WTC11 (cell line): ENCODE results near the gene PDE4A. TPM values are rescaled to one million over a fixed set of nuclear protein-coding genes. Genes with fewer than 3 reads are reported as not detected.
A peak's percentile ranks its signal among the peaks of the same experiment; 100 is the strongest.

Experiments used
- ATAC-seq: fragments of 200-7000 bp; cut with Tn5 transposase; 2 replicates; pipeline ENCODE4 v1.10.0; 2021; ENCODE audit warnings: mild to moderate bottlenecking, moderate library complexity
- CTCF ChIA-PET: fragments of 300-600 bp; sonication (Branson Sonifier 250); formaldehyde crosslinking; loops from one replicate; lab custom pipeline; 2021; ENCODE audit warnings: antibody characterized with exemption; lab: Charles Lee
- POLR2A ChIA-PET: fragments of 350-600 bp; sonication (Branson Sonifier 250); formaldehyde crosslinking; loops from one replicate; lab custom pipeline; 2021; ENCODE audit warnings: antibody characterized with exemption; lab: Charles Lee
- DNase-seq: peaks from one replicate; pipeline ENCODE4 v3.0.0; 2021; ENCODE audit warnings: low spot score
- H3K27ac Mint-ChIP-seq: 2 replicates; pipeline ENCODE4 v1.8.0; 2021; ENCODE audit warnings: mixed read lengths
- H3K27me3 Mint-ChIP-seq: 2 replicates; pipeline ENCODE4 v1.8.0; 2021; ENCODE audit warnings: low read depth, mild to moderate bottlenecking, moderate library complexity, mixed read lengths
- H3K36me3 Mint-ChIP-seq: 2 replicates; pipeline ENCODE4 v1.8.0; 2021; ENCODE audit warnings: mixed read lengths
- H3K4me1 Mint-ChIP-seq: 2 replicates; pipeline ENCODE4 v1.8.0; 2022; ENCODE audit warnings: mixed read lengths
- H3K4me3 Mint-ChIP-seq: 2 replicates; pipeline ENCODE4 v1.8.0; 2021; ENCODE audit warnings: mild to moderate bottlenecking, moderate library complexity, mixed read lengths
- H3K9me3 Mint-ChIP-seq: 2 replicates; pipeline ENCODE4 v1.8.0; 2021; ENCODE audit warnings: mixed read lengths
- CREB1 ChIP-seq: sonication (generic); formaldehyde crosslinking; IDR thresholded peaks from 2 replicates; pipeline ENCODE4 v1.8.0; 2023; ENCODE audit warnings: mild to moderate bottlenecking, missing genetic modification reagents
- CTCF ChIP-seq: fragments of 200-600 bp; IDR thresholded peaks from 2 replicates; pipeline ENCODE4 v1.8.0; 2022; ENCODE audit warnings: antibody characterized with exemption
- E2F4 ChIP-seq: sonication (generic); formaldehyde crosslinking; IDR thresholded peaks from 2 replicates; pipeline ENCODE4 v1.8.1; 2022; ENCODE audit warnings: low read depth, mild to moderate bottlenecking, moderate library complexity, missing genetic modification reagents, borderline replicate concordance
- GTF2I ChIP-seq: fragments of 250-450 bp; sonication (Bioruptor Pico); conservative IDR thresholded peaks from 2 replicates; pipeline ENCODE4 v1.4.0; 2021; ENCODE audit warnings: mild to moderate bottlenecking
- IRF1 ChIP-seq: sonication (generic); formaldehyde crosslinking; IDR thresholded peaks from 2 replicates; pipeline ENCODE4 v1.8.0; 2023; ENCODE audit warnings: missing genetic modification reagents
- KAT7 ChIP-seq: sonication (generic); formaldehyde crosslinking; IDR thresholded peaks from 2 replicates; pipeline ENCODE4 v1.8.1; 2023; ENCODE audit warnings: missing genetic modification reagents, mild to moderate bottlenecking, borderline replicate concordance
- MYBL2 ChIP-seq: sonication (generic); formaldehyde crosslinking; IDR thresholded peaks from 2 replicates; pipeline ENCODE4 v1.8.1; 2023; ENCODE audit warnings: mild to moderate bottlenecking, moderate library complexity, missing genetic modification reagents
- NFE2L1 ChIP-seq: sonication (generic); formaldehyde crosslinking; IDR thresholded peaks from 2 replicates; pipeline ENCODE4 v1.8.1; 2023; ENCODE audit warnings: missing genetic modification reagents
- NR1H2 ChIP-seq: sonication (generic); formaldehyde crosslinking; IDR thresholded peaks from 2 replicates; pipeline ENCODE4 v1.9.0; 2021; ENCODE audit warnings: mild to moderate bottlenecking, moderate library complexity, missing genetic modification reagents
- NR3C1 ChIP-seq: sonication (generic); formaldehyde crosslinking; conservative IDR thresholded peaks from 2 replicates; pipeline ENCODE4 v1.8.1; 2023; ENCODE audit warnings: low read depth, mild to moderate bottlenecking, missing genetic modification reagents
- PRDM15 ChIP-seq: sonication (generic); formaldehyde crosslinking; IDR thresholded peaks from 2 replicates; pipeline ENCODE4 v1.8.0; 2022; ENCODE audit warnings: missing genetic modification reagents
- STAT6 ChIP-seq: sonication (generic); formaldehyde crosslinking; conservative IDR thresholded peaks from 2 replicates; pipeline ENCODE4 v1.8.1; 2023; ENCODE audit warnings: mild to moderate bottlenecking, low read depth, missing genetic modification reagents, moderate library complexity
- TCF7 ChIP-seq: sonication (generic); formaldehyde crosslinking; IDR thresholded peaks from 2 replicates; pipeline ENCODE4 v1.8.0; 2022; ENCODE audit warnings: mild to moderate bottlenecking, low read depth, missing genetic modification reagents, moderate library complexity
- TEAD1 ChIP-seq: sonication (generic); formaldehyde crosslinking; IDR thresholded peaks from 2 replicates; pipeline ENCODE4 v1.8.0; 2022; ENCODE audit warnings: mild to moderate bottlenecking, missing genetic modification reagents
- USF1 ChIP-seq: sonication (generic); formaldehyde crosslinking; IDR thresholded peaks from 2 replicates; pipeline ENCODE4 v1.8.0; 2022; ENCODE audit warnings: mild to moderate bottlenecking, missing genetic modification reagents
- ZNF121 ChIP-seq: sonication (generic); formaldehyde crosslinking; IDR thresholded peaks from 2 replicates; pipeline ENCODE4 v1.8.0; 2023; ENCODE audit warnings: missing genetic modification reagents
- ZNF219 ChIP-seq: sonication (generic); formaldehyde crosslinking; IDR thresholded peaks from 2 replicates; pipeline ENCODE4 v1.8.0; 2023; ENCODE audit warnings: missing genetic modification reagents, mild to moderate bottlenecking, borderline replicate concordance
- ZNF232 ChIP-seq: sonication (generic); formaldehyde crosslinking; IDR thresholded peaks from 2 replicates; pipeline ENCODE4 v1.8.0; 2022; ENCODE audit warnings: mild to moderate bottlenecking, missing genetic modification reagents
- ZNF281 ChIP-seq: sonication (generic); formaldehyde crosslinking; IDR thresholded peaks from 2 replicates; pipeline ENCODE4 v1.8.0; 2023; ENCODE audit warnings: mild to moderate bottlenecking, missing genetic modification reagents
- total RNA-seq: library from RNA; stranded (reverse); gene quantifications from 3 replicates; pipeline ENCODE4 v1.2.3, GENCODE V29; 2021

PDE4A gene
- total RNA-seq, 1 experiment from 2014 or later, result 5.9 TPM

GRCh38 chr19:10514211-10515145 lies 94.1 kb downstream of the PDE4A start:
- DNase-seq (peak; percentile 79), ATAC-seq (peak; percentile 58)
- H3K36me3 Mint-ChIP-seq, result peaks cover 8% of the 10 kb centered on the region; the same call in 1 of the 2 replicates
- H3K27ac Mint-ChIP-seq, result no peak overlapping the region
- H3K4me3 Mint-ChIP-seq, result peak overlapping the region; percentile 73
- ChIA-PET CTCF (interaction anchor here (1.0 to 3.3 kb wide), 5 partner anchors 9 to 350 kb away, joined by 3 to 19 read pairs (median 4); partner anchors contain the start of genes CDKN2D and QTRT1), POLR2A (interaction anchor here (0.5 kb wide), 1 partner anchor 358 kb away, joined by 3 read pairs; no protein-coding TSS in a partner anchor)
- H3K9me3 Mint-ChIP-seq, result no peaks in the 10 kb centered on the region
- H3K4me1 Mint-ChIP-seq, result peaks cover 31% of the 10 kb centered on the region
- H3K27me3 Mint-ChIP-seq, result peaks cover 71% of the 10 kb centered on the region
- TF ChIP-seq USF1 (CRISPR knock-in tag), result 0 out of 2 replicates have a peak, but pooled peaks have one; percentile 19
- TF ChIP-seq IRF1 (CRISPR knock-in tag), result no peak
- no peak for TF ChIP-seq GTF2I (CRISPR knock-in tag)
- TF ChIP-seq MYBL2 (CRISPR knock-in tag), result peak; percentile 68
- 0 out of 2 replicates have a peak, but pooled peaks have one; percentile 11 for TF ChIP-seq CREB1 (CRISPR knock-in tag)
- no peak for TF ChIP-seq TEAD1 (CRISPR knock-in tag)
- TF ChIP-seq ZNF121 (CRISPR knock-in tag), result peak; percentile 66; the same call in 1 of the 2 replicates
- TF ChIP-seq CTCF, result no peak
- no peak for TF ChIP-seq ZNF281 (CRISPR knock-in tag)
- 0 out of 2 replicates have a peak, but pooled peaks have one; percentile 21 for TF ChIP-seq ZNF232 (CRISPR knock-in tag)
- peak; percentile 63; the same call in 1 of the 2 replicates for TF ChIP-seq NFE2L1
- TF ChIP-seq TCF7, result no peak
- 0 out of 2 replicates have a peak, but pooled peaks have one; percentile 33 for TF ChIP-seq NR3C1 (CRISPR knock-in tag)
- TF ChIP-seq NR1H2 (CRISPR knock-in tag), result no peak
- 0 out of 2 replicates have a peak, but pooled peaks have one; percentile 13 for TF ChIP-seq STAT6
- 0 out of 2 replicates have a peak, but pooled peaks have one; percentile 79 for TF ChIP-seq E2F4 (CRISPR knock-in tag)
- TF ChIP-seq KAT7, result peak; percentile 96
- no peak for TF ChIP-seq PRDM15 (CRISPR knock-in tag)
- TF ChIP-seq ZNF219 (CRISPR knock-in tag), result no peak
